HepG2 (cell line): ENCODE results near the gene TMC2. TPM values are rescaled to one million over a fixed set of nuclear protein-coding genes. Genes with fewer than 3 reads are reported as not detected.

ENCODE experiments used
- AGO1 ChIP-seq: fragments of 200-400 bp; formaldehyde crosslinking; IDR thresholded peaks from 2 replicates; pipeline ENCODE4 v1.6.1; 2017; ENCODE audit warnings: mild to moderate bottlenecking, low read depth, low read length, moderate library complexity; ENCODE audit not compliant: poor library complexity, severe bottlenecking
- GPN1 ChIP-seq: sonication (generic); formaldehyde crosslinking; IDR thresholded peaks from 2 replicates; pipeline ENCODE4 v1.5.1; 2020; ENCODE audit warnings: missing genetic modification reagents, borderline replicate concordance
- HDAC6 ChIP-seq: fragments of 200-600 bp; sonication (generic); IDR thresholded peaks from 2 replicates; pipeline ENCODE4 v1.7.0; 2017; ENCODE audit warnings: mild to moderate bottlenecking, antibody characterized with exemption, low read length, low read depth
- HOXA9 ChIP-seq: sonication (generic); formaldehyde crosslinking; IDR thresholded peaks from 2 replicates; pipeline ENCODE4 v1.8.1; 2022; ENCODE audit warnings: missing genetic modification reagents, mild to moderate bottlenecking, moderate library complexity, borderline replicate concordance
- MED13 ChIP-seq: sonication (generic); formaldehyde crosslinking; IDR thresholded peaks from 2 replicates; pipeline ENCODE4 v1.5.0; 2020; ENCODE audit warnings: missing genetic modification reagents
- PHF20 ChIP-seq: sonication (generic); formaldehyde crosslinking; IDR thresholded peaks from 2 replicates; pipeline ENCODE4 v1.5.0; 2020; ENCODE audit warnings: mild to moderate bottlenecking, missing genetic modification reagents
- RFX3 ChIP-seq: IDR thresholded peaks from 2 replicates; pipeline ENCODE4 v1.6.1; 2016; ENCODE audit warnings: missing biosample characterization, missing genetic modification reagents
- SP2 ChIP-seq: sonication (generic); formaldehyde crosslinking; IDR thresholded peaks from 2 replicates; pipeline ENCODE4 v1.5.1; 2020; ENCODE audit warnings: mild to moderate bottlenecking, missing genetic modification reagents
- XRCC5 ChIP-seq: fragments of 200-400 bp; formaldehyde crosslinking; optimal IDR thresholded peaks from 2 replicates; pipeline ENCODE3; 2017; ENCODE audit warnings: mild to moderate bottlenecking, low read length
- ZNF251 ChIP-seq: sonication (generic); formaldehyde crosslinking; IDR thresholded peaks from 2 replicates; pipeline ENCODE4 v1.9.0; 2021; ENCODE audit warnings: mild to moderate bottlenecking, missing genetic modification reagents
- ZNF446 ChIP-seq: sonication (generic); formaldehyde crosslinking; IDR thresholded peaks from 2 replicates; pipeline ENCODE4 v1.5.0; 2020; ENCODE audit warnings: mild to moderate bottlenecking, missing genetic modification reagents
- ZNF557 ChIP-seq: sonication (generic); formaldehyde crosslinking; IDR thresholded peaks from 2 replicates; pipeline ENCODE4 v1.4.0; 2020; ENCODE audit warnings: missing genetic modification reagents
- ZSCAN31 ChIP-seq: sonication (generic); formaldehyde crosslinking; IDR thresholded peaks from 2 replicates; pipeline ENCODE4 v1.5.0; 2020; ENCODE audit warnings: low read depth, mild to moderate bottlenecking, missing genetic modification reagents
- polyA plus RNA-seq, 8 experiments: library from polyadenylated mRNA; depleted of rRNA in 3 of 8; stranded (reverse) in 7 of 8; unstranded in 1 of 8; fragments of >200 nt; fragmentation: Illumina TruSeq in 4 of 8; extraction: Trizol in 4 of 8; gene quantifications; 2 replicates each; pipeline versions ENCODE4 v1.2.1 to v1.2.3, GENCODE V29; 2011 to 2016; ENCODE audit warnings: low read depth in 4 of 8, missing spikeins in 1 of 8, mixed read lengths in 1 of 8; ENCODE audit not compliant: insufficient read depth in 1 of 8
- total RNA-seq, 5 experiments: library from RNA; depleted of rRNA; stranded (reverse); fragments of >200 nt; fragmentation: Illumina TruSeq; extraction: Trizol; gene quantifications; 2 replicates each; pipeline ENCODE4 v1.2.3, GENCODE V29; 2016; ENCODE audit warnings: low read depth in 1 of 5
- TF ChIP-seq, protein P1 (sequence below): IDR thresholded peaks from 2 replicates; pipeline ENCODE4 v1.6.1; 2016; ENCODE audit warnings: missing compliant biosample characterization, missing genetic modification reagents, borderline replicate concordance
- TF ChIP-seq, protein P2 (sequence below): sonication (generic); formaldehyde crosslinking; IDR thresholded peaks from 2 replicates; pipeline ENCODE4 v1.5.0; 2020; ENCODE audit warnings: mild to moderate bottlenecking, missing genetic modification reagents, borderline replicate concordance
- TF ChIP-seq, protein P3 (sequence below): sonication (generic); formaldehyde crosslinking; IDR thresholded peaks from 2 replicates; pipeline ENCODE4 v1.8.1; 2022; ENCODE audit warnings: mild to moderate bottlenecking, missing genetic modification reagents
- TF ChIP-seq, protein P4 (sequence below): sonication (generic); formaldehyde crosslinking; IDR thresholded peaks from 2 replicates; pipeline ENCODE4 v1.5.0; 2020; ENCODE audit warnings: missing genetic modification reagents, mild to moderate bottlenecking, borderline replicate concordance
- TF ChIP-seq, protein P5 (sequence below): sonication (generic); formaldehyde crosslinking; IDR thresholded peaks from 2 replicates; pipeline ENCODE4 v1.8.1; 2023; ENCODE audit warnings: mild to moderate bottlenecking, missing genetic modification reagents
- TF ChIP-seq, protein P6 (sequence below): sonication (generic); formaldehyde crosslinking; IDR thresholded peaks from 2 replicates; pipeline ENCODE4 v1.9.0; 2022; ENCODE audit warnings: missing genetic modification reagents, mild to moderate bottlenecking, borderline replicate concordance

TMC2 gene
- total and polyA plus RNA-seq, 2 of the 13 experiments (the other 11 are each of a cell fraction or from before 2014, with no cell fraction given): not detected

DNA sequence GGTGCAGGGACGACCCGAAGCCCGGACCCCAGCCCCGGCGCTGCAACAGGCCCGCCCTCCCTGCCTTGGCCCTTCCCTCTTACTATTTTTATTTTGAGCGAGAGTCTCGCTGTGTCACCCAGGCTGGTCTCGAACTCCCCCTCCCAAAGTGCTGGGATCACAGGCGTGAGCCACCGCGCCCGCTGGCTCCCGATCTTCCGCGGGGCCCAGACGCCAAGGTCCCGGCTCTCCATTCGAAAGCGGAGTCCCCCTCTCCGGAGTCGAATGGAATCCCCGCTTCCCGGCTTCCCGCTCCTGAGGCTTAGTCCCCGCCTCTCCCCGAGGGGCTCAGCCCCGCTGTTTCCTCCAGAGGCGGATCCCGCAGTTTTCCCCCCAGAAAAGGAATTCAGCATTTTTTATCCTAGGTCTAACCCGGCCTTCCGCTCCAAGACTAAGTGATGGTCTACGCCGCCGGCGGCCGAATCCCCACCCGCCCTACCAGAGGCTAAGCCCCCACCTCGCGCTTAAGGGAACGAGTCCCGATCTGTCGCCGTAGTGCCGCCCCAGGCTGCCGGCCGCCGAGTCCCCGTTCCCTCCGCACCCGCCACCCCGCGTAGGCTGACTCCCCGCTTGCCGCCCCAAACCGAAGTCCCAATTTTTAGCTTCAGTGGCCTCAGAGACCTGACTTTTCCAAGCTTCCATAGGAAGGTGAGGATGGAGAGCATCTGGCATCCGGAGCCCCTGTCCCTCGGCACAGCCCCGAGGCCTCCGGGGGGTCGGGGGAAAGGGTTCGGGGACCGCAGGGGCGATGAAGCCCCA, 11.5 kb upstream of the TMC2 start (continued):
- TF ChIP-seq XRCC5 (no peak), ZNF446 (CRISPR knock-in tag) (peak; percentile 48; the same call in 1 of the 2 replicates), PHF20 (CRISPR knock-in tag) (peak; percentile 69; the same call in 1 of the 2 replicates), AGO1 (peak; percentile 56), SP2 (CRISPR knock-in tag) (no peak), ZSCAN31 (CRISPR knock-in tag) (no peak), HDAC6 (no peak), MED13 (CRISPR knock-in tag) (peak; percentile 28; the same call in 1 of the 2 replicates), HOXA9 (no peak), GPN1 (CRISPR knock-in tag) (no peak), RFX3 (CRISPR knock-in tag) (peak; percentile 4; the same call in 1 of the 2 replicates), ZNF557 (CRISPR knock-in tag) (0 out of 2 replicates have a peak, but pooled peaks have one; percentile 56), ZNF251 (CRISPR knock-in tag) (no peak)
- TF ChIP-seq, protein P1, sequence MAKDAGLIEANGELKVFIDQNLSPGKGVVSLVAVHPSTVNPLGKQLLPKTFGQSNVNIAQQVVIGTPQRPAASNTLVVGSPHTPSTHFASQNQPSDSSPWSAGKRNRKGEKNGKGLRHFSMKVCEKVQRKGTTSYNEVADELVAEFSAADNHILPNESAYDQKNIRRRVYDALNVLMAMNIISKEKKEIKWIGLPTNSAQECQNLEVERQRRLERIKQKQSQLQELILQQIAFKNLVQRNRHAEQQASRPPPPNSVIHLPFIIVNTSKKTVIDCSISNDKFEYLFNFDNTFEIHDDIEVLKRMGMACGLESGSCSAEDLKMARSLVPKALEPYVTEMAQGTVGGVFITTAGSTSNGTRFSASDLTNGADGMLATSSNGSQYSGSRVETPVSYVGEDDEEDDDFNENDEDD (CRISPR knock-in tag): 0 out of 2 replicates have a peak, but pooled peaks have one; percentile 24
- TF ChIP-seq, protein P2, sequence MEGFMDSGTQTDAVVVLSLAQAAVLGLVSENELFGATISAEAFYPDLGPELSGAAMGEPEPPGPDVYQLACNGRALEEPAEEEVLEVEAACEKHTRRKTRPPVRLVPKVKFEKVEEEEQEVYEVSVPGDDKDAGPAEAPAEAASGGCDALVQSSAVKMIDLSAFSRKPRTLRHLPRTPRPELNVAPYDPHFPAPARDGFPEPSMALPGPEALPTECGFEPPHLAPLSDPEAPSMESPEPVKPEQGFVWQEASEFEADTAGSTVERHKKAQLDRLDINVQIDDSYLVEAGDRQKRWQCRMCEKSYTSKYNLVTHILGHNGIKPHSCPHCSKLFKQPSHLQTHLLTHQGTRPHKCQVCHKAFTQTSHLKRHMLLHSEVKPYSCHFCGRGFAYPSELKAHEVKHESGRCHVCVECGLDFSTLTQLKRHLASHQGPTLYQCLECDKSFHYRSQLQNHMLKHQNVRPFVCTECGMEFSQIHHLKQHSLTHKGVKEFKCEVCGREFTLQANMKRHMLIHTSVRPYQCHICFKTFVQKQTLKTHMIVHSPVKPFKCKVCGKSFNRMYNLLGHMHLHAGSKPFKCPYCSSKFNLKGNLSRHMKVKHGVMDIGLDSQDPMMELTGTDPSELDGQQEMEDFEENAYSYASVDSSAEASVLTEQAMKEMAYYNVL (CRISPR knock-in tag): no peak
- TF ChIP-seq, protein P3, sequence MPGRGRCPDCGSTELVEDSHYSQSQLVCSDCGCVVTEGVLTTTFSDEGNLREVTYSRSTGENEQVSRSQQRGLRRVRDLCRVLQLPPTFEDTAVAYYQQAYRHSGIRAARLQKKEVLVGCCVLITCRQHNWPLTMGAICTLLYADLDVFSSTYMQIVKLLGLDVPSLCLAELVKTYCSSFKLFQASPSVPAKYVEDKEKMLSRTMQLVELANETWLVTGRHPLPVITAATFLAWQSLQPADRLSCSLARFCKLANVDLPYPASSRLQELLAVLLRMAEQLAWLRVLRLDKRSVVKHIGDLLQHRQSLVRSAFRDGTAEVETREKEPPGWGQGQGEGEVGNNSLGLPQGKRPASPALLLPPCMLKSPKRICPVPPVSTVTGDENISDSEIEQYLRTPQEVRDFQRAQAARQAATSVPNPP: no peak
- TF ChIP-seq, protein P4, sequence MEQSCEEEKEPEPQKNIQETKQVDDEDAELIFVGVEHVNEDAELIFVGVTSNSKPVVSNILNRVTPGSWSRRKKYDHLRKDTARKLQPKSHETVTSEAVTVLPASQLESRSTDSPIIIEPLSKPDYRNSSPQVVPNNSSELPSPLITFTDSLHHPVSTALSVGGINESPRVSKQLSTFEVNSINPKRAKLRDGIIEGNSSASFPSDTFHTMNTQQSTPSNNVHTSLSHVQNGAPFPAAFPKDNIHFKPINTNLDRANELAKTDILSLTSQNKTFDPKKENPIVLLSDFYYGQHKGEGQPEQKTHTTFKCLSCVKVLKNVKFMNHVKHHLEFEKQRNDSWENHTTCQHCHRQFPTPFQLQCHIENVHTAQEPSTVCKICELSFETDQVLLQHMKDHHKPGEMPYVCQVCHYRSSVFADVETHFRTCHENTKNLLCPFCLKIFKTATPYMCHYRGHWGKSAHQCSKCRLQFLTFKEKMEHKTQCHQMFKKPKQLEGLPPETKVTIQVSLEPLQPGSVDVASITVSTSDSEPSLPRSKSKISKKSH (CRISPR knock-in tag): peak; percentile 50
- TF ChIP-seq, protein P5, sequence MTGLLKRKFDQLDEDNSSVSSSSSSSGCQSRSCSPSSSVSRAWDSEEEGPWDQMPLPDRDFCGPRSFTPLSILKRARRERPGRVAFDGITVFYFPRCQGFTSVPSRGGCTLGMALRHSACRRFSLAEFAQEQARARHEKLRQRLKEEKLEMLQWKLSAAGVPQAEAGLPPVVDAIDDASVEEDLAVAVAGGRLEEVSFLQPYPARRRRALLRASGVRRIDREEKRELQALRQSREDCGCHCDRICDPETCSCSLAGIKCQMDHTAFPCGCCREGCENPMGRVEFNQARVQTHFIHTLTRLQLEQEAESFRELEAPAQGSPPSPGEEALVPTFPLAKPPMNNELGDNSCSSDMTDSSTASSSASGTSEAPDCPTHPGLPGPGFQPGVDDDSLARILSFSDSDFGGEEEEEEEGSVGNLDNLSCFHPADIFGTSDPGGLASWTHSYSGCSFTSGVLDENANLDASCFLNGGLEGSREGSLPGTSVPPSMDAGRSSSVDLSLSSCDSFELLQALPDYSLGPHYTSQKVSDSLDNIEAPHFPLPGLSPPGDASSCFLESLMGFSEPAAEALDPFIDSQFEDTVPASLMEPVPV (CRISPR knock-in tag): peak; percentile 83; the same call in 1 of the 2 replicates
- TF ChIP-seq, protein P6, sequence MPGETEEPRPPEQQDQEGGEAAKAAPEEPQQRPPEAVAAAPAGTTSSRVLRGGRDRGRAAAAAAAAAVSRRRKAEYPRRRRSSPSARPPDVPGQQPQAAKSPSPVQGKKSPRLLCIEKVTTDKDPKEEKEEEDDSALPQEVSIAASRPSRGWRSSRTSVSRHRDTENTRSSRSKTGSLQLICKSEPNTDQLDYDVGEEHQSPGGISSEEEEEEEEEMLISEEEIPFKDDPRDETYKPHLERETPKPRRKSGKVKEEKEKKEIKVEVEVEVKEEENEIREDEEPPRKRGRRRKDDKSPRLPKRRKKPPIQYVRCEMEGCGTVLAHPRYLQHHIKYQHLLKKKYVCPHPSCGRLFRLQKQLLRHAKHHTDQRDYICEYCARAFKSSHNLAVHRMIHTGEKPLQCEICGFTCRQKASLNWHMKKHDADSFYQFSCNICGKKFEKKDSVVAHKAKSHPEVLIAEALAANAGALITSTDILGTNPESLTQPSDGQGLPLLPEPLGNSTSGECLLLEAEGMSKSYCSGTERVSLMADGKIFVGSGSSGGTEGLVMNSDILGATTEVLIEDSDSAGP: peak; percentile 50; the same call in 1 of the 2 replicates
